Loucy (cell line): Measurements from ENCODE around the gene TRA2B.

Source experiments
- H2AFZ ChIP-seq: fragments of 200-600 bp; sonication (generic); 2 replicates; pipeline ENCODE4 v1.6.0; 2016; ENCODE audit warnings: antibody characterized with exemption, mild to moderate bottlenecking, low read length, moderate library complexity
- H3F3A ChIP-seq: fragments of 200-600 bp; 2 replicates; pipeline ENCODE4 v1.6.0; 2016; ENCODE audit warnings: antibody characterized with exemption, low read depth, mild to moderate bottlenecking
- H3K27me3 ChIP-seq: fragments of 200-600 bp; sonication (generic); 2 replicates; pipeline ENCODE4 v1.6.1; 2014; ENCODE audit warnings: low read length, mild to moderate bottlenecking; ENCODE audit not compliant: insufficient read depth, poor library complexity, severe bottlenecking
- H3K36me3 ChIP-seq: fragments of 200-600 bp; sonication (generic); 2 replicates; pipeline ENCODE4 v1.6.1; 2016; ENCODE audit warnings: low read length; ENCODE audit not compliant: insufficient read depth
- H3K4me1 ChIP-seq: fragments of 200-600 bp; sonication (generic); 2 replicates; pipeline ENCODE4 v1.5.1; 2014; ENCODE audit warnings: low read length, mild to moderate bottlenecking; ENCODE audit not compliant: insufficient read depth, poor library complexity, severe bottlenecking
- H3K4me2 ChIP-seq: fragments of 200-600 bp; sonication (generic); 2 replicates; pipeline ENCODE4 v1.6.0; 2014; ENCODE audit warnings: antibody characterized with exemption, low read length, low read depth, mild to moderate bottlenecking; ENCODE audit not compliant: poor library complexity, severe bottlenecking
- H3K4me3 ChIP-seq: fragments of 200-600 bp; sonication (generic); 2 replicates; pipeline ENCODE4 v1.5.1; 2014; ENCODE audit warnings: low read length, mild to moderate bottlenecking, mixed read lengths; ENCODE audit not compliant: poor library complexity, severe bottlenecking
- H3K79me2 ChIP-seq: fragments of 200-600 bp; sonication (generic); 2 replicates; pipeline ENCODE4 v1.6.1; 2014; ENCODE audit warnings: low read length; ENCODE audit not compliant: insufficient read depth
- H3K9ac ChIP-seq: fragments of 200-600 bp; sonication (generic); 2 replicates; pipeline ENCODE4 v1.6.0; 2014; ENCODE audit warnings: mild to moderate bottlenecking, low read depth, low read length, moderate library complexity; ENCODE audit not compliant: poor library complexity, severe bottlenecking
- H3K9me2 ChIP-seq: fragments of 200-600 bp; sonication (generic); replicated peaks from 2 replicates; pipeline ENCODE4 v1.6.1; 2016; ENCODE audit warnings: low read depth, low read length, mixed read lengths
- H3K9me3 ChIP-seq: fragments of 200-600 bp; sonication (generic); 2 replicates; pipeline ENCODE4 v1.6.1; 2014; ENCODE audit warnings: mild to moderate bottlenecking, antibody characterized with exemption, low read length, low read depth; ENCODE audit not compliant: insufficient read depth
- H4K20me1 ChIP-seq: fragments of 200-600 bp; sonication (generic); 2 replicates; pipeline ENCODE4 v1.6.0; 2014; ENCODE audit warnings: antibody characterized with exemption, low read length, mild to moderate bottlenecking; ENCODE audit not compliant: insufficient read depth, poor library complexity, severe bottlenecking
- CTCF ChIP-seq: fragments of 200-600 bp; sonication (generic); conservative IDR thresholded peaks from 2 replicates; pipeline ENCODE4 v1.5.1; 2014; ENCODE audit warnings: mild to moderate bottlenecking, antibody characterized with exemption, low read length
- EZH2phosphoT487 ChIP-seq: fragments of 200-600 bp; IDR thresholded peaks from 2 replicates; pipeline ENCODE4 v1.6.1; 2018; ENCODE audit warnings: antibody characterized with exemption, mild to moderate bottlenecking, moderate library complexity, borderline replicate concordance

The TRA2B gene

GRCh38 chr3:185937689-185938374, at the start of gene TRA2B:
Gene TRA2B, minus strand, starts transcription at chr3:185938014. Its CDS starts 154 bp downstream, at chr3:185937860.
- peaks cover 50% of the 10 kb centered on the region for H3K79me2 ChIP-seq

GRCh38 chr3:185986198-185986777, 48.5 kb upstream of the TRA2B start:
- H3F3A ChIP-seq = no peaks in the 10 kb centered on the region
- no peak overlapping the region for H3K4me2 ChIP-seq
- H4K20me1 ChIP-seq = no peaks in the 10 kb centered on the region
- no peaks in the 10 kb centered on the region for H3K27me3 ChIP-seq
- H3K36me3 ChIP-seq = no peaks in the 10 kb centered on the region
- no peaks in the 10 kb centered on the region for H3K9me2 ChIP-seq
- H3K79me2 ChIP-seq = no peaks in the 10 kb centered on the region
- H3K9me3 ChIP-seq = no peaks in the 10 kb centered on the region
- TF ChIP-seq CTCF (no peak), EZH2phosphoT487 (no peak)
- no peak overlapping the region for H2AFZ ChIP-seq
- no peak overlapping the region for H3K4me3 ChIP-seq
- peaks cover 15% of the 10 kb centered on the region for H3K4me1 ChIP-seq
- H3K9ac ChIP-seq = no peak overlapping the region

More at GRCh38 chr3:185937689-185938374, at the start of gene TRA2B:
- peaks cover 14% of the 10 kb centered on the region for H3K36me3 ChIP-seq
- H3F3A ChIP-seq = no peaks in the 10 kb centered on the region
- H3K27me3 ChIP-seq = peaks cover 15% of the 10 kb centered on the region
- peak within 1 kb of the TSS; percentile 90 for H3K4me3 ChIP-seq
- H4K20me1 ChIP-seq = peaks cover 49% of the 10 kb centered on the region
- H3K9ac ChIP-seq = peak within 1 kb of the TSS; percentile 100
- H3K4me2 ChIP-seq = peak within 1 kb of the TSS; percentile 97
- H3K9me2 ChIP-seq = no peaks in the 10 kb centered on the region
- peak within 1 kb of the TSS; percentile 75 for H2AFZ ChIP-seq
- TF ChIP-seq EZH2phosphoT487 (no peak), CTCF (peak; percentile 46)
- H3K9me3 ChIP-seq = no peaks in the 10 kb centered on the region
- H3K4me1 ChIP-seq = peaks cover 13% of the 10 kb centered on the region

GRCh38 chr3:185984203-185984602, 46.4 kb upstream of the TRA2B start:
- no peaks in the 10 kb centered on the region for H3K9me3 ChIP-seq
- peak overlapping the region; percentile 42 for H3K4me2 ChIP-seq
- H3K9me2 ChIP-seq = no peaks in the 10 kb centered on the region
- no peak overlapping the region for H3K4me3 ChIP-seq
- H3K4me1 ChIP-seq = peaks cover 8% of the 10 kb centered on the region
- no peaks in the 10 kb centered on the region for H3K36me3 ChIP-seq
- TF ChIP-seq CTCF = no peak
- no peak for TF ChIP-seq EZH2phosphoT487
- no peaks in the 10 kb centered on the region for H4K20me1 ChIP-seq
- H3K79me2 ChIP-seq = no peaks in the 10 kb centered on the region
- no peaks in the 10 kb centered on the region for H3K27me3 ChIP-seq
- H3F3A ChIP-seq = no peaks in the 10 kb centered on the region
- H3K9ac ChIP-seq = no peak overlapping the region
- no peak overlapping the region for H2AFZ ChIP-seq
